Tibial nerve (tissue), 4 donors: ENCODE measurements around the gene TGFB3. TPM values are rescaled to one million over a fixed set of nuclear protein-coding genes. Genes with fewer than 3 reads are reported as not detected.
"Not testable (repeated sequence)": the region's sequence is repeated elsewhere in the genome, so short reads cannot be mapped to it uniquely, and the experiment has no call there.

Experiments used
- DNase-seq, 2 donors: peaks; one replicate each; pipeline ENCODE4 v3.0.0-alpha.2; 2019; ENCODE audit warnings: low spot score in 2 of 2
- H3K27ac ChIP-seq, 4 donors: fragments of 200-600 bp; sonication (generic) in 3 of 4; one replicate each; pipeline ENCODE4 v1.5.1; 2017 to 2019; ENCODE audit warnings: mild to moderate bottlenecking in 1 of 4
- H3K27me3 ChIP-seq, 2 donors: fragments of 200-600 bp; sonication (generic) in 1 of 2; one replicate each; pipeline versions ENCODE4 v1.5.1 to v1.6.0; 2017 to 2019
- H3K36me3 ChIP-seq, 3 donors: fragments of 200-600 bp; sonication (generic); one replicate each; pipeline ENCODE4 v1.5.1; 2018 to 2019
- H3K4me1 ChIP-seq, 4 donors: fragments of 200-600 bp; sonication (generic) in 3 of 4; one replicate each; pipeline ENCODE4 v1.5.1; 2017 to 2019
- H3K4me3 ChIP-seq, 4 donors: fragments of 200-600 bp; sonication (generic) in 3 of 4; one replicate each; pipeline ENCODE4 v1.5.1; 2017 to 2019; ENCODE audit warnings: mild to moderate bottlenecking in 1 of 4, moderate library complexity in 1 of 4
- H3K9me3 ChIP-seq, 4 donors: fragments of 200-600 bp; sonication (generic) in 3 of 4; one replicate each; pipeline ENCODE4 v1.5.1; 2017 to 2019
- EP300 ChIP-seq, 2 donors: sonication (generic); formaldehyde crosslinking; IDR thresholded peaks; one replicate each; pipeline ENCODE4 v1.6.1; 2017; ENCODE audit warnings: antibody characterized with exemption in 2 of 2, mild to moderate bottlenecking in 1 of 2
- POLR2A ChIP-seq, 2 donors: fragments of 450-650 bp; IDR thresholded peaks; one replicate each; pipeline ENCODE4 v1.6.1; 2017; ENCODE audit warnings: antibody characterized with exemption in 2 of 2, mild to moderate bottlenecking in 2 of 2, moderate library complexity in 2 of 2
- WGBS, 2 donors: methylation state at CpG; one replicate each; pipeline ENCODE4 v1.1.5; 2018; 5-methylcytosine and 5-hydroxymethylcytosine counted together
- total RNA-seq, 4 donors: library from RNA; depleted of rRNA; stranded (reverse); fragments of >200 nt; gene quantifications; one replicate each; pipeline ENCODE4 v1.1.0, GENCODE V29; 2016
- TF ChIP-seq, protein P1 (sequence below), 5 experiments: fragments of 200-600 bp in 3 of 5; fragments of 450-650 bp in 2 of 5; sonication (generic) in 3 of 5; IDR thresholded peaks; one replicate each; pipeline ENCODE4 v1.5.1; 2016 to 2019; ENCODE audit warnings: antibody characterized with exemption in 5 of 5, mild to moderate bottlenecking in 3 of 5, moderate library complexity in 2 of 5

The TGFB3 gene
- total RNA-seq, 4 donors from 2014 or later, result 3.1 to 10.0 (median 5.6) TPM

DNA sequence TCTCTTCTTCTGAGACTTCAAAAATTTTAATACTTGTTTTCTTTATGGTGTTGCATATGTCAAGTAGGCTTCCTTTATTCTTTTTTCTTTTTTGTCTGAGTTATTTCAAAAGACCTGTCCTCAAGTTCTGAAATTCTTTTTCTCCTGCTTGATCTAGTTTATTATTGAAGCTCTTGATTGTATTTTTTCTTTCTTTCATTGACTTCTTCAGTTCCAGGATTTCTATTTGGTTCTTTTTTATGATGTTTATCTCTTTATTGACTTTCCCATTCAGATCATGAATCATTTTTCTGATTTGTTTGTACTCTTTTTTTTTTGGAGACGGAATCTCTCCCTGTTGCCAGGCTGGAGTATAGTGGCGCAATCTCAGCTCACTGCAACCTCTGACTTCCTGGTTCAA lies 37.9 kb upstream of the TGFB3 start:
- Histone ChIP-seq H3K4me1 (no peaks in the 10 kb centered on the region), H3K36me3 (peaks cover 0 to 72% (median 0%) of the 10 kb centered on the region in 3 donors), H3K27me3 (no peaks in the 10 kb centered on the region), H3K27ac (no peak overlapping the region), H3K9me3 (peaks cover 0 to 15% (median 2%) of the 10 kb centered on the region in 4 donors), H3K4me3 (no peak overlapping the region)
- DNase-seq, result no peak
- TF ChIP-seq POLR2A (IDR thresholded peaks at IDR 0.05) (no peak), EP300 (IDR thresholded peaks at IDR 0.05) (no peak)
- TF ChIP-seq, protein P1, sequence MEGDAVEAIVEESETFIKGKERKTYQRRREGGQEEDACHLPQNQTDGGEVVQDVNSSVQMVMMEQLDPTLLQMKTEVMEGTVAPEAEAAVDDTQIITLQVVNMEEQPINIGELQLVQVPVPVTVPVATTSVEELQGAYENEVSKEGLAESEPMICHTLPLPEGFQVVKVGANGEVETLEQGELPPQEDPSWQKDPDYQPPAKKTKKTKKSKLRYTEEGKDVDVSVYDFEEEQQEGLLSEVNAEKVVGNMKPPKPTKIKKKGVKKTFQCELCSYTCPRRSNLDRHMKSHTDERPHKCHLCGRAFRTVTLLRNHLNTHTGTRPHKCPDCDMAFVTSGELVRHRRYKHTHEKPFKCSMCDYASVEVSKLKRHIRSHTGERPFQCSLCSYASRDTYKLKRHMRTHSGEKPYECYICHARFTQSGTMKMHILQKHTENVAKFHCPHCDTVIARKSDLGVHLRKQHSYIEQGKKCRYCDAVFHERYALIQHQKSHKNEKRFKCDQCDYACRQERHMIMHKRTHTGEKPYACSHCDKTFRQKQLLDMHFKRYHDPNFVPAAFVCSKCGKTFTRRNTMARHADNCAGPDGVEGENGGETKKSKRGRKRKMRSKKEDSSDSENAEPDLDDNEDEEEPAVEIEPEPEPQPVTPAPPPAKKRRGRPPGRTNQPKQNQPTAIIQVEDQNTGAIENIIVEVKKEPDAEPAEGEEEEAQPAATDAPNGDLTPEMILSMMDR (IDR thresholded peaks at IDR 0.05), result no peak
- 98% methylated on average over 2 of the region's 2 CpGs for WGBS, 2 donors

DNA sequence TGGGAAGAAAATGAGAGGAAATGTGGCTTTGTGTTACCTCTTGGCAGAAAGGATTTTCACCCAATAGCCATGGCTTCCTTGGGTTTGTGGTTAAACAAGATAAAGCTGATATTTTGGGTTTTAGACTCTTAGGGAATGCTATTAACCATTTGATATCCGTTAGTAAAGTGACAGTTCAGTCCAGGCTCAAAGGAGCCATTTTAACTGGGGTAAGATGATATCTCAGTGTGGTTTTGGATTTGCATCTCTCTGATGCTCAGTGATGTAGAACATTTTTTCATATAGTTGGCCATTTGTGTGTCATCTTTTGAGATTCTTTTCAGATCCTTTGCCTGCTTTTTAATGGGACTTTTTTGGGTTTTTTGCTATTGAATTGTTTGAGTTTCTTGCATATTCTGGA lies 33.9 kb upstream of the TGFB3 start:
- Histone ChIP-seq H3K36me3 (peaks cover 0 to 52% (median 0%) of the 10 kb centered on the region in 3 donors), H3K27ac (no peak overlapping the region), H3K4me3 (no peak overlapping the region), H3K27me3 (no peaks in the 10 kb centered on the region), H3K9me3 (peaks cover 0 to 15% (median 2%) of the 10 kb centered on the region in 4 donors), H3K4me1 (peaks cover 0 to 13% (median 0%) of the 10 kb centered on the region in 4 donors)
- DNase-seq, result no peak
- WGBS, 2 donors, result 83 to 84% methylated on average over 1 of the region's 1 CpG
- no peak for TF ChIP-seq POLR2A (IDR thresholded peaks at IDR 0.05)
- TF ChIP-seq EP300 (IDR thresholded peaks at IDR 0.05), result no peak
- TF ChIP-seq, protein P1 (IDR thresholded peaks at IDR 0.05), result no peak

DNA sequence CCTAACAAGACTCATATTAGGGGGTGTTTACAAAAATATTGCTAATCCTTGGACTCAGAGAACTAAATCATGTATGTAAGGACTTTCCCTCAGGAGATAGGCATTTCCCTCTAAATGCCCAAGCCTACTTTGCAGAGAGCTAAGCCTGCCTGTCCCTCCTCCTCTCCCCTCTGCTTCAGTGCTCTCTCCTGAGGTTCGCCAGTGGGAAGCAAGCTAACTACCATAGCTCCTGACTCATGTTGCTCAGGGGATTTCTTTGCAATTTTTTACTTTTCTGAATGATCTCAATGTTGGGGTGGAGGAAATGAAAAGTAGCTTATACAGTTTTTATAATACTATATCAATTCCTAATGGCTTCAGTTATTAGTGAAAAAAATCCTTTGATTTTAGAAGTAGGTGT lies 33.4 kb upstream of the TGFB3 start:
- DNase-seq, result no peak
- Histone ChIP-seq H3K4me1 (peaks cover 0 to 13% (median 0%) of the 10 kb centered on the region in 4 donors), H3K9me3 (peaks cover 0 to 15% (median 2%) of the 10 kb centered on the region in 4 donors), H3K36me3 (peaks cover 0 to 47% (median 0%) of the 10 kb centered on the region in 3 donors), H3K4me3 (no peak overlapping the region), H3K27ac (no peak overlapping the region), H3K27me3 (no peaks in the 10 kb centered on the region)
- 95 to 96% methylated on average over 1 of the region's 1 CpG for WGBS, 2 donors
- TF ChIP-seq POLR2A (IDR thresholded peaks at IDR 0.05) (no peak), EP300 (IDR thresholded peaks at IDR 0.05) (no peak)
- TF ChIP-seq, protein P1 (IDR thresholded peaks at IDR 0.05), result no peak

DNA sequence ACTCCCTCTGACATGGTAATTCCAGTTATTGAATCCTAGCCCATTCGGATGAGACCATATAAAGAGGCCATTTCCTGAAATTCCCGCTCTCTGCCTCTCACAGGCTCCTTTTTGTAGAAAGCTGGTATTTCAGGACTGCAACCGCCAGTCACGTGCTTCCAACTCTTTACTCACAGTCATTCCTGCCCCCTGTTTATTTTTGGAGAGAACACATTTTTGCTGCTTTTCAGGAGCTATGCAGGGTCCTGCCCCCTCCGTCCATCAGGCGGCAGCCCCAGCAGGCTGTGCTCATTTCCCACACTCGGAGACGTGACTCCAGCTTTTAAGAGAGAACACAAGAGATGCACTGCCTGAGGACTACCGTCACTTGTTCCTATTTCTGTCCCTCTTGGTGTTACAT lies 30.6 kb upstream of the TGFB3 start:
- peaks cover 0 to 36% (median 0%) of the 10 kb centered on the region in 3 donors for H3K36me3 ChIP-seq
- H3K27me3 ChIP-seq, result no peaks in the 10 kb centered on the region
- TF ChIP-seq EP300 (IDR thresholded peaks at IDR 0.05) (no peak), POLR2A (IDR thresholded peaks at IDR 0.05) (no peak)
- TF ChIP-seq, protein P1 (IDR thresholded peaks at IDR 0.05), result peak in 1 of 5 experiments; percentile 7
- WGBS, 2 donors, result 35 to 38% methylated on average over 9 of the region's 9 CpGs
- H3K9me3 ChIP-seq, result no peaks in the 10 kb centered on the region
- H3K27ac ChIP-seq, result peak overlapping the region in 2 of 4 donors; percentile 45 to 47
- H3K4me1 ChIP-seq, result peaks cover 0 to 13% (median 0%) of the 10 kb centered on the region in 4 donors
- H3K4me3 ChIP-seq, result no peak overlapping the region
- no peak for DNase-seq

DNA sequence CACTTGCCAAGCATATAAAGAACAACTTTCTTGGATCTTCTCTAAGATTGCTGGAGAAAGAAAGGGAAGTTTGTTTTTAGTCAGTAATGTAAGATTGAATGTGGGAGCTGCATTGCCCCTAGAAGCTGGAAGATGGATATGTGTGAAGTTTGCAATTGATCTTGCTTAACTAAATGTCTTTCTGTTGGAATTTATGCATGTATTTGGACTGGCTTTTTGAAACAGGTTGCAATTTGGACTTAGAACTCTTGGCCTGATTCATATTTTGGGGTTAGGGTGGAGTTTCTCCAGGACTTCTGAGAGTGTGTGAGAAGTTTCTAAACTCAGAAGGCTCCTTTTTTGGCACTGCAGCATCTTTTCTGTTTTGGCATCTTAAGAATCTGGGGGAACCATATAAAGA lies 30.1 kb upstream of the TGFB3 start:
- H3K9me3 ChIP-seq, result no peaks in the 10 kb centered on the region
- DNase-seq, result no peak
- peaks cover 0 to 37% (median 0%) of the 10 kb centered on the region in 3 donors for H3K36me3 ChIP-seq
- H3K4me3 ChIP-seq, result no peak overlapping the region
- H3K4me1 ChIP-seq, result peaks cover 0 to 13% (median 0%) of the 10 kb centered on the region in 4 donors
- H3K27ac ChIP-seq, result peak overlapping the region in 1 of 4 donors; percentile 45
- TF ChIP-seq EP300 (IDR thresholded peaks at IDR 0.05) (no peak), POLR2A (IDR thresholded peaks at IDR 0.05) (no peak)
- TF ChIP-seq, protein P1 (IDR thresholded peaks at IDR 0.05), result no peak
- H3K27me3 ChIP-seq, result no peaks in the 10 kb centered on the region

DNA sequence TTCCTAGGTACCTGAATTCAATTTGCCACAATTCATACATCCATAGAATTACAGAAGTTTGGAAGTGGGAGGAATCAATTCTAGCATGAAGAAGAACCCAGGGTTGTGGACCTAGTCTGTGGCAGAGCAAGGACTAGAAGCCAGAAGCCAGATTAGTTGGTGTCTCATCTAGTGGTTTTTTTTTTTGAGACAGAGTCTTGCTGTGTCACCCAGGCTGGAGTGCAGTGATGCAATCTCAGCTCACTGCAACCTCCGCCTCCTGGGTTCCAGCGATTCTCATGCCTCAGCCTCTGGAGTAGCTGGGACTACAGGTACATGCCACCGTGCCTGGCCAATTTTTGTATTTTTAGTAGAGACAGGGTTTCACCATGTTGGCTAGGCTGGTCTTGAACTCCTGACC lies 27.8 kb upstream of the TGFB3 start:
- not testable (repeated sequence) for H3K27ac ChIP-seq
- WGBS, 2 donors, result 94 to 95% methylated on average over 3 of the region's 3 CpGs

More for the DNA sequence above, 27.8 kb upstream of the TGFB3 start:
- DNase-seq, H3K9me3 ChIP-seq, H3K27me3 ChIP-seq, H3K4me3 ChIP-seq: not testable (repeated sequence)
- Histone ChIP-seq H3K4me1 (peaks cover 0 to 13% (median 0%) of the 10 kb centered on the region in 4 donors), H3K36me3 (peaks cover 0 to 50% (median 0%) of the 10 kb centered on the region in 3 donors)
